SK-N-SH (cell line): ENCODE measurements around the gene NEK6.

Experiments used
- EP300 ChIP-seq, 2 experiments: IDR thresholded peaks; 2 replicates each; pipeline versions ENCODE4 v1.4.0 to v1.6.1; 2012; ENCODE audit warnings: borderline replicate concordance in 1 of 2, low read depth in 1 of 2, low read length in 1 of 2
- GABPA ChIP-seq: IDR thresholded peaks from 2 replicates; pipeline ENCODE4 v1.4.0; 2012; ENCODE audit warnings: low read depth, mild to moderate bottlenecking
- MXI1 ChIP-seq: IDR thresholded peaks from 2 replicates; pipeline ENCODE4 v1.6.1; 2012; ENCODE audit warnings: mild to moderate bottlenecking, low read depth, low read length, improper control_type of control experiment
- RCOR1 ChIP-seq: fragments of 150-350 bp; IDR thresholded peaks from 2 replicates; pipeline ENCODE4 v1.6.1; 2017; ENCODE audit warnings: antibody characterized with exemption, low read length
- TAF1 ChIP-seq: IDR thresholded peaks from 2 replicates; pipeline ENCODE4 v1.6.1; 2012; ENCODE audit warnings: low read depth, mild to moderate bottlenecking, low read length, moderate library complexity, borderline replicate concordance
- ZBTB33 ChIP-seq: IDR thresholded peaks from 2 replicates; pipeline ENCODE4 v1.4.0; 2012; ENCODE audit warnings: low read depth, borderline replicate concordance
- TF ChIP-seq, protein P1 (sequence below): fragments of 200-600 bp; sonication (generic); IDR thresholded peaks from 2 replicates; pipeline ENCODE4 v1.6.1; 2017; ENCODE audit warnings: antibody characterized with exemption, mild to moderate bottlenecking, moderate library complexity

DNA sequence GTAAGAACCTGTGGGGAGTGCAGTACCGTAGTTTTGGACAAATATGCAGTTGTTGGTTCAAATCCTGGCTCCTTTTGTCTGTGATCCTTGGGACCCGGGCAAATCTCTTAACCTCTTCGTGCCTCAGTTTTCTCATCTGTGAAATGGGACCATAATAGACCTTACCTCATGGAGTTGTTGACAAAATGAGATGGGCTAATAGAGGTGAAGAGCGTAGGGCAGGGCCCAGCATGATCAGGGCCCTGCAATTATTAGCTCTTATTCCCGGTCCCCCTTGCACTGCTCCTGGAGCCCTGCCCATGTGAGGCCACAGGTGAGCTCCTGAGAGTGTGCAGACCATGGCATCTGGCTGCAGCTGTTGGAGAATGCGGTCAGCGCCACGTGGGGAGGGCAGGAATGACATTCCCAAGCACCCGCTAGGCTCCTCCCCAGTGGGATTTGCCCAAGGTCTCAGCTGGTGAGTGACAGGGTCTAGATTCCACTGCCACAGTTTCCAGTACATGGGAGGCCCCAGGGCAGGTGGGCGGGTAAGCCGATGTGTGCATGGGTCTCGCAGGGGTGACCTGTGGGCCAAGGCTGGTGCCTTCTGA, 41.0 kb downstream of the NEK6 start:
- TF ChIP-seq ZBTB33, result no peak
- TF ChIP-seq EP300 (IDR thresholded peaks at IDR 0.05; ENCODE audit: borderline replicate concordance in 1 of 2, low read depth in 1 of 2, low read length in 1 of 2), result no peak
- TF ChIP-seq RCOR1, result no peak
- no peak for TF ChIP-seq MXI1
- TF ChIP-seq GABPA, result no peak
- TF ChIP-seq, protein P1, sequence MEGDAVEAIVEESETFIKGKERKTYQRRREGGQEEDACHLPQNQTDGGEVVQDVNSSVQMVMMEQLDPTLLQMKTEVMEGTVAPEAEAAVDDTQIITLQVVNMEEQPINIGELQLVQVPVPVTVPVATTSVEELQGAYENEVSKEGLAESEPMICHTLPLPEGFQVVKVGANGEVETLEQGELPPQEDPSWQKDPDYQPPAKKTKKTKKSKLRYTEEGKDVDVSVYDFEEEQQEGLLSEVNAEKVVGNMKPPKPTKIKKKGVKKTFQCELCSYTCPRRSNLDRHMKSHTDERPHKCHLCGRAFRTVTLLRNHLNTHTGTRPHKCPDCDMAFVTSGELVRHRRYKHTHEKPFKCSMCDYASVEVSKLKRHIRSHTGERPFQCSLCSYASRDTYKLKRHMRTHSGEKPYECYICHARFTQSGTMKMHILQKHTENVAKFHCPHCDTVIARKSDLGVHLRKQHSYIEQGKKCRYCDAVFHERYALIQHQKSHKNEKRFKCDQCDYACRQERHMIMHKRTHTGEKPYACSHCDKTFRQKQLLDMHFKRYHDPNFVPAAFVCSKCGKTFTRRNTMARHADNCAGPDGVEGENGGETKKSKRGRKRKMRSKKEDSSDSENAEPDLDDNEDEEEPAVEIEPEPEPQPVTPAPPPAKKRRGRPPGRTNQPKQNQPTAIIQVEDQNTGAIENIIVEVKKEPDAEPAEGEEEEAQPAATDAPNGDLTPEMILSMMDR, result no peak
- no peak for TF ChIP-seq TAF1
